K562 (cell line): ENCODE measurements around the gene ZCCHC9. TPM values are rescaled to one million over a fixed set of nuclear protein-coding genes. Genes with fewer than 3 reads are reported as not detected.

Source experiments
- ATAC-seq: fragments of 200-7000 bp; cut with Tn5 transposase; 3 replicates; pipeline ENCODE4 v1.9.1; 2020; ENCODE audit warnings: moderate library complexity
- BruUV-seq: library from RNA; stranded (reverse); fragments of 400-500 nt; replicated peaks from 2 replicates; lab custom pipeline; 2021; lab: Mats Ljungman, UMichigan
- CTCF ChIA-PET: fragments of 300-600 bp; formaldehyde crosslinking; extraction: SDS; loops from one replicate; lab custom pipeline; 2021; ENCODE audit warnings: low intra/inter-chr PET ratio; lab: Yijun Ruan, JAX
- POLR2A ChIA-PET: fragments of 300-600, 350-650 bp; sonication (Branson Sonifier 250); formaldehyde crosslinking; extraction: SDS; loops from one replicate; lab custom pipeline; 2021; ENCODE audit warnings: antibody characterized with exemption, inconsistent platforms; lab: Yijun Ruan, JAX
- DNase-seq, 4 experiments: peaks; one replicate each; pipeline versions ENCODE4 v3.0.0 to v3.0.0-alpha.2; 2011 to 2018; ENCODE audit warnings: low spot score in 3 of 4, mixed read lengths in 3 of 4; ENCODE audit errors: extremely low read depth in 1 of 4
- FAIRE-seq: peaks from 2 replicates; lab custom pipeline; 2011; peaks lifted over from hg19 to GRCh38; lab: Jason Lieb, UNC
- H2AFZ ChIP-seq: 2 replicates; pipeline ENCODE4 v1.6.0; 2011; ENCODE audit warnings: low read depth, low read length, control low read depth, inconsistent platforms
- H3K27ac ChIP-seq: fragments of 200-600 bp; 3 replicates; pipeline ENCODE4 v1.8.0; 2011; ENCODE audit warnings: low read depth, mild to moderate bottlenecking, control low read depth, inconsistent platforms, low read length, moderate library complexity, mixed read lengths; ENCODE audit errors: extremely low read depth
- H3K27me3 ChIP-seq, 2 experiments: fragments of 300-600 bp in 1 of 2; 2 replicates in 1 of 2; 3 replicates in 1 of 2; pipeline versions ENCODE4 v1.6.0 to v1.8.0; 2011; ENCODE audit warnings: inconsistent platforms in 2 of 2, low read length in 2 of 2, mild to moderate bottlenecking in 1 of 2, mixed read lengths in 1 of 2, moderate library complexity in 1 of 2; ENCODE audit not compliant: control insufficient read depth in 2 of 2, insufficient read depth in 2 of 2
- H3K36me3 ChIP-seq: fragments of 300-600 bp; 3 replicates; pipeline ENCODE4 v1.8.0; 2011; ENCODE audit warnings: mild to moderate bottlenecking, low read length, inconsistent platforms; ENCODE audit not compliant: control insufficient read depth, insufficient read depth
- H3K4me1 ChIP-seq, 2 experiments: fragments of 200-600 bp in 1 of 2; replicated peaks in 1 of 2; 2 replicates in 1 of 2; 3 replicates in 1 of 2; pipeline versions ENCODE4 v1.5.1 to v1.8.0; 2011; ENCODE audit warnings: inconsistent platforms in 2 of 2, low read length in 2 of 2, mild to moderate bottlenecking in 1 of 2, mixed read lengths in 1 of 2, moderate library complexity in 1 of 2; ENCODE audit not compliant: control insufficient read depth in 2 of 2, insufficient read depth in 2 of 2
- H3K4me2 ChIP-seq: 2 replicates; pipeline ENCODE4 v1.6.1; 2011; ENCODE audit warnings: low read length, control low read depth, inconsistent platforms, mixed read lengths; ENCODE audit not compliant: insufficient read depth
- H3K4me3 ChIP-seq: fragments of 200-600 bp; sonication (generic), shearing (Covaris generic); 2 replicates; pipeline ENCODE4 v1.5.1; 2016; ENCODE audit warnings: control low read depth, inconsistent platforms
- H3K79me2 ChIP-seq: fragments of 200-600 bp; 3 replicates; pipeline ENCODE4 v1.8.0; 2011; ENCODE audit warnings: low read length, inconsistent platforms; ENCODE audit not compliant: control insufficient read depth, insufficient read depth
- H3K9ac ChIP-seq, 2 experiments: 2 replicates each; pipeline versions ENCODE4 v1.6.0 to v1.6.1; 2011; ENCODE audit warnings: low read depth in 2 of 2, low read length in 2 of 2, control low read depth in 1 of 2, inconsistent platforms in 1 of 2, mild to moderate bottlenecking in 1 of 2, mixed read lengths in 1 of 2; ENCODE audit not compliant: insufficient read depth in 1 of 2
- H3K9me1 ChIP-seq: one replicate; pipeline ENCODE4 v1.6.0; 2011; ENCODE audit warnings: inconsistent platforms, mild to moderate bottlenecking, low read length, moderate library complexity; ENCODE audit not compliant: control insufficient read depth, insufficient read depth
- H3K9me3 ChIP-seq: replicated peaks from 2 replicates; pipeline ENCODE4 v1.5.1; 2011; ENCODE audit warnings: low read depth, low read length, inconsistent platforms; ENCODE audit not compliant: control insufficient read depth, insufficient read depth
- H4K20me1 ChIP-seq: replicated peaks from 2 replicates; pipeline ENCODE4 v1.6.1; 2011; ENCODE audit warnings: low read length, inconsistent platforms, mixed read lengths; ENCODE audit not compliant: control insufficient read depth, insufficient read depth
- CBX2 ChIP-seq: fragments of 200-600 bp; sonication (generic); IDR thresholded peaks from one replicate; pipeline ENCODE4 v1.6.1; 2012; ENCODE audit warnings: mild to moderate bottlenecking, low read length, inconsistent platforms; ENCODE audit not compliant: insufficient read depth, poor library complexity, severe bottlenecking
- ETV1 ChIP-seq: fragments of 450-650 bp; conservative IDR thresholded peaks from 2 replicates; pipeline ENCODE4 v1.6.1; 2016; ENCODE audit warnings: missing genetic modification characterization, control low read depth, low read depth, missing compliant biosample characterization
- HDAC6 ChIP-seq: IDR thresholded peaks from 2 replicates; pipeline ENCODE4 v1.6.1; 2012; ENCODE audit warnings: low read depth, mild to moderate bottlenecking, control low read depth, inconsistent platforms, low read length, moderate library complexity
- NFXL1 ChIP-seq: fragments of 450-650 bp; formaldehyde crosslinking; IDR thresholded peaks from 2 replicates; pipeline ENCODE4 v1.4.0; 2021; ENCODE audit warnings: mild to moderate bottlenecking
- PHF21A ChIP-seq: fragments of 450-650 bp; IDR thresholded peaks from 2 replicates; pipeline ENCODE4 v1.6.1; 2017; ENCODE audit warnings: low read depth, borderline replicate concordance
- RFX1 ChIP-seq: fragments of 450-650 bp; IDR thresholded peaks from 2 replicates; pipeline ENCODE4 v1.6.1; 2016; ENCODE audit warnings: mild to moderate bottlenecking, moderate library complexity
- SIRT6 ChIP-seq: IDR thresholded peaks from one replicate; pipeline ENCODE4 v1.6.1; 2012; ENCODE audit warnings: low read depth, mild to moderate bottlenecking, control low read depth, inconsistent platforms, low read length, moderate library complexity
- SLC30A9 ChIP-seq: fragments of 250-450 bp; sonication (Bioruptor Pico); IDR thresholded peaks from 2 replicates; pipeline ENCODE4 v1.8.0; 2022; ENCODE audit warnings: mild to moderate bottlenecking, moderate library complexity
- SMAD4 ChIP-seq: fragments of 250-450 bp; sonication (Bioruptor Pico); conservative IDR thresholded peaks from 2 replicates; pipeline ENCODE4 v1.8.0; 2021; ENCODE audit warnings: inconsistent platforms, mild to moderate bottlenecking, moderate library complexity
- ZFP30 ChIP-seq: fragments of 250-450 bp; sonication (Bioruptor Pico); IDR thresholded peaks from 2 replicates; pipeline ENCODE4 v1.8.0; 2022; ENCODE audit warnings: moderate library complexity, mild to moderate bottlenecking, inconsistent platforms, borderline replicate concordance
- ZNF354B ChIP-seq: fragments of 250-450 bp; sonication (Bioruptor Pico); IDR thresholded peaks from 2 replicates; pipeline ENCODE4 v1.4.0; 2020
- ZNF408 ChIP-seq: fragments of 250-450 bp; sonication (Bioruptor Pico); IDR thresholded peaks from 2 replicates; pipeline ENCODE4 v1.4.0; 2020; ENCODE audit warnings: low read depth, mild to moderate bottlenecking, moderate library complexity
- ZNF561 ChIP-seq: fragments of 450-650 bp; formaldehyde crosslinking; conservative IDR thresholded peaks from 2 replicates; pipeline ENCODE4 v1.4.0; 2020; ENCODE audit warnings: mild to moderate bottlenecking, moderate library complexity
- WGBS: fragments of 100-300 bp; shearing (Covaris generic); methylation state at CpG from one replicate; pipeline ENCODE4 v1.1.6; 2016; ENCODE audit warnings: low coverage, mixed read lengths; ENCODE audit not compliant: insufficient coverage; ENCODE audit errors: missing lambda C conversion rate; 5-methylcytosine and 5-hydroxymethylcytosine counted together
- in situ Hi-C: fragments of 300-500 bp; cut with MboI; formaldehyde crosslinking; loops from 4 replicates; pipeline ENCODE4 v1.15.0; 2018; ENCODE audit warnings: inconsistent platforms, mixed read lengths
- intact Hi-C: fragments of 100-400 bp; cut with micrococcal nuclease; formaldehyde crosslinking; loops from 2 replicates; pipeline ENCODE4 v1.14.2; 2022
- polyA plus RNA-seq, 8 experiments: library from polyadenylated mRNA; depleted of rRNA in 4 of 8; stranded (reverse) in 5 of 8; unstranded in 3 of 8; fragments of >200 nt; fragmentation: Nextera tagmentation in 2 of 8; fragmentation: Illumina TruSeq in 1 of 8; extraction: Ambion mirVana in 2 of 8; extraction: Trizol in 1 of 8; gene quantifications; 2 replicates each; pipeline versions ENCODE4 v1.2.1 to v1.2.3, GENCODE V29; 2011 to 2014; ENCODE audit warnings: inconsistent platforms in 1 of 8, missing spikeins in 1 of 8
- total RNA-seq, 7 experiments: library from RNA; depleted of rRNA in 6 of 7; stranded (reverse); fragments of >200 nt in 6 of 7; fragmentation: Illumina TruSeq in 2 of 7; extraction: Trizol in 2 of 7; gene quantifications; 2 replicates each; pipeline versions ENCODE4 v1.2.1 to v1.2.3, GENCODE V29; 2011 to 2021; ENCODE audit warnings: low replicate concordance in 1 of 7
- TF ChIP-seq, protein P1 (sequence below): fragments of 250-450 bp; sonication (Bioruptor Pico); IDR thresholded peaks from 2 replicates; pipeline ENCODE4 v1.5.0; 2020; ENCODE audit warnings: mild to moderate bottlenecking
- TF ChIP-seq, protein P2 (sequence below): fragments of 450-650 bp; IDR thresholded peaks from 2 replicates; pipeline ENCODE4 v1.6.1; 2018; ENCODE audit warnings: mild to moderate bottlenecking, low read depth; ENCODE audit not compliant: partially characterized antibody

The ZCCHC9 gene
- total and polyA plus RNA-seq, 9 of the 15 experiments (the other 6 are each of a cell fraction or from before 2014, with no cell fraction given), result 40.3 to 95.3 (median 59.9) TPM

DNA sequence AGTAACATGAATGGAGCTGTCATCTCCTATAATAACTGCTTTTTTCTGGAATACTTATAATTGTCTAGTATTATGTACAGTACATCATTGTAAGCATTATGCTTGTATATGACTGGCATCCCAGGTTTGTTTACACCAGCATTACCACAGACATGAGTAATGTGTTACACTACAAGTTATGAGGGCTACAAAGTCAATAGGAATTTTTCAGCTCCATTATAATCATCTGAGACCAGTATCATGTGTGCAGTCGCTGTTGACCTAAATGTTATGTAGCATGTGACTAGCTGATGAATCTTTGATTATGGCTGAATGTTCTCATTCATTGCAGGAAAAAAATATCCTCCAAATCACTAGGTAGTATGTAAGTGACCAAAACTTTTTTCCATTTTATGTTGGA lies 2.2 kb downstream of the ZCCHC9 start:
- Histone ChIP-seq H3K9me3 (no peaks in the 10 kb centered on the region), H3K9ac (no peak overlapping the region), H3K27ac (no peak overlapping the region), H4K20me1 (no peaks in the 10 kb centered on the region), H3K79me2 (peaks cover 50% of the 10 kb centered on the region), H3K4me2 (no peak overlapping the region), H3K9me1 (peaks cover 3% of the 10 kb centered on the region), H3K36me3 (peaks cover 19% of the 10 kb centered on the region; the same call in 2 of the 3 replicates), H3K27me3 (no peaks in the 10 kb centered on the region), H3K4me3 (no peak overlapping the region), H2AFZ (no peak overlapping the region), H3K4me1 (peaks cover 3 to 8% of the 10 kb centered on the region in 2 experiments)
- TF ChIP-seq ETV1 (tag) (no peak), ZNF561 (no peak), ZNF408 (CRISPR knock-in tag) (no peak), SLC30A9 (no peak), PHF21A (no peak), RFX1 (no peak), ZNF354B (no peak), SMAD4 (CRISPR knock-in tag) (no peak), ZFP30 (no peak), NFXL1 (no peak), CBX2 (no peak), HDAC6 (no peak), SIRT6 (no peak)
- TF ChIP-seq, protein P1, sequence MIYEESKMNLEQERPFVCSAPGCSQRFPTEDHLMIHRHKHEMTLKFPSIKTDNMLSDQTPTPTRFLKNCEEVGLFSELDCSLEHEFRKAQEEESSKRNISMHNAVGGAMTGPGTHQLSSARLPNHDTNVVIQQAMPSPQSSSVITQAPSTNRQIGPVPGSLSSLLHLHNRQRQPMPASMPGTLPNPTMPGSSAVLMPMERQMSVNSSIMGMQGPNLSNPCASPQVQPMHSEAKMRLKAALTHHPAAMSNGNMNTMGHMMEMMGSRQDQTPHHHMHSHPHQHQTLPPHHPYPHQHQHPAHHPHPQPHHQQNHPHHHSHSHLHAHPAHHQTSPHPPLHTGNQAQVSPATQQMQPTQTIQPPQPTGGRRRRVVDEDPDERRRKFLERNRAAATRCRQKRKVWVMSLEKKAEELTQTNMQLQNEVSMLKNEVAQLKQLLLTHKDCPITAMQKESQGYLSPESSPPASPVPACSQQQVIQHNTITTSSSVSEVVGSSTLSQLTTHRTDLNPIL (CRISPR knock-in tag), result no peak
- TF ChIP-seq, protein P2, sequence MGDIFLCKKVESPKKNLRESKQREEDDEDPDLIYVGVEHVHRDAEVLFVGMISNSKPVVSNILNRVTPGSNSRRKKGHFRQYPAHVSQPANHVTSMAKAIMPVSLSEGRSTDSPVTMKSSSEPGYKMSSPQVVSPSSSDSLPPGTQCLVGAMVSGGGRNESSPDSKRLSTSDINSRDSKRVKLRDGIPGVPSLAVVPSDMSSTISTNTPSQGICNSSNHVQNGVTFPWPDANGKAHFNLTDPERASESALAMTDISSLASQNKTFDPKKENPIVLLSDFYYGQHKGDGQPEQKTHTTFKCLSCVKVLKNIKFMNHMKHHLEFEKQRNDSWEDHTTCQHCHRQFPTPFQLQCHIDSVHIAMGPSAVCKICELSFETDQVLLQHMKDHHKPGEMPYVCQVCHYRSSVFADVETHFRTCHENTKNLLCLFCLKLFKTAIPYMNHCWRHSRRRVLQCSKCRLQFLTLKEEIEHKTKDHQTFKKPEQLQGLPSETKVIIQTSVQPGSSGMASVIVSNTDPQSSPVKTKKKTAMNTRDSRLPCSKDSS, result no peak
- ChIA-PET POLR2A (interaction anchor here (1.4 to 1.8 kb wide), 2 partner anchors 11 to 29 kb away, joined by 4 to 6 read pairs; no protein-coding TSS in a partner anchor), CTCF (no interaction called here)
- ATAC-seq (no peak), FAIRE-seq (no peak), DNase-seq (no peak)
- intact Hi-C loops (no loop called here), in situ Hi-C loops (no loop called here)
- 75% methylated on average over 1 of the region's 1 CpG for WGBS
- no TSS peak for BruUV-seq
